ENCODE results near the gene CDK17.
A peak's percentile ranks its signal among the peaks of the same experiment; 100 is the strongest.
"Not testable (repeated sequence)": the region's sequence is repeated elsewhere in the genome, so short reads cannot be mapped to it uniquely, and the experiment has no call there.

CDK17 gene

DNA sequence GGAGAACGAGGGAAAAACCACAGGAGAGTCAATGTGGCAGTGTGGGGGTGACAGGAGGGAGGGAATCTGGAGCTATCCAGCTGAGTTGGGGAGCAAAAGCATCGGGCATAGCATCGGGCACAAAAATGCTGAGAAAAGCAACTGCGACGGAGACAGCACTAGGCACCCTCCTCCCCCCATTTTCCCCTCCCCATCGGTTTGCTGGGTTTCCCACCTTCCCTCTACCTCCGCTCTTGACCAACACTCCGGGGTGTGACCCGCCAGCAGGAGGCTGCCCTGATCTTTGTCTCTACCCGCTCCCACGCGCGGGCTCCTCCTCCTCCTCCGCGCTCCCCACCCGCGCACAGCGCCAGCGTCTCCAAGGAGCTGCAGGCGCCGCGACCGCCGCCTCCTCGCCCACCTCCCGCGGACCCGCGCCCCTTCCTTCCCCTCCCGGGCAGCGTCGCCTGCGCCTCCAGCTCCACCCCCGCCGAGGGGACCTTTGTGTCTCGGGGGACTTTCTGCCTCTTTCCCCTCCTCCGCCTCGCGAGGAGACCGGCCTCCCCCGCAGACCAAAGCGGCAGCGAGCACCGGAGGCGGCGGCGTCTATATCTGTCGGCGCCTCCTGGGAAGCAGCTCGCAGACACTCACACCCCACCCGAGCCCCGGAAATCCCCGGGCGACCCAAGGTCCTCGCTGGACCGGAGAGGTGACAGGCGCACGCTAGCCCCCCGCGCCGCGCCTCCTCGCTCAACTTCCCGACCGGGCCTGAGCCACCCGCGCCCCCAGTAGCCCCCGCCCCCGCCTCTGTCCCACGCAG, 920 bp downstream of the CDK17 start:
- TF ChIP-seq CTCF (IDR thresholded peaks at IDR 0.05; ENCODE audit: insufficient read depth, low read depth, low read length, missing control alignments): peak; percentile 32
- peak overlapping the region; percentile 90 for H3K4me3 ChIP-seq (ENCODE audit: low read depth, low read length)

DNA sequence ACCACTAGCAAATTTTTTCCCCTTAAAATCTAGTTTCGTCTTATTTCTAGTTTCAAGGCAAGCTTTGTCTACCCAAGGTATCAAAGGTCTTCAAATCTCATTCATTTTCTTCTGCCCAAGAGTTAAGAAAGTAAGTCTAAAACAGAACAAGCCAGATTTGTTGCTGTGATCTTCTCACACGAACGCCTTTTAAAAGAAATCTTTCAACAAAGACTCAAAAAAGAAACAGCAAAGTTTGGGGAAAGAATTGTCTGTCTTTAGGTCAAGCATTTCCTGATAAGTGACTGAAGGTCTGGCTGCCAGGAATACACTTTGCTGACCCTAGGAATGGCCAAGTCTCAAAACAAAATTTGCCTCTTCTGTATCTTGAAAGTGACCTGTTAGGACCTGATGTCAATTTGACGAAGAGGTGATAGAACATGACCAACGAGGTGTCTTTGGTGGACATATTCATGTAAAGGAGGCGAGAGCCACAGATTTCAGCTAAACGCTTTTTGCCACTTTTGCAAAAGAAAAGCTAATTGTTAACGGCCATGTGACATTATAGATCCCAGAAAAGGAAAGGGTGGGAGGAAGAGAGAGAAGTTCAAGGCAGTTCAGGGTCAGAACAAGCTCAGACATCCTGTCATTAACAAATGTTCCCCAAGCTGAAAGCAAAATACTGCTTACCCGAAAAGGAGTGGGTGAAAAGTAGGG, 1.7 kb downstream of the CDK17 start:
- H3K4me3 ChIP-seq (ENCODE audit: low read depth, low read length): peak overlapping the region; percentile 90
- DNase-seq (ENCODE audit: low read depth): peak; percentile 31
- no peak for TF ChIP-seq CTCF (IDR thresholded peaks at IDR 0.05; ENCODE audit: insufficient read depth, low read depth, low read length, missing control alignments)

More for the DNA sequence above, 920 bp downstream of the CDK17 start:
- DNase-seq (ENCODE audit: low read depth): peak; percentile 84

DNA sequence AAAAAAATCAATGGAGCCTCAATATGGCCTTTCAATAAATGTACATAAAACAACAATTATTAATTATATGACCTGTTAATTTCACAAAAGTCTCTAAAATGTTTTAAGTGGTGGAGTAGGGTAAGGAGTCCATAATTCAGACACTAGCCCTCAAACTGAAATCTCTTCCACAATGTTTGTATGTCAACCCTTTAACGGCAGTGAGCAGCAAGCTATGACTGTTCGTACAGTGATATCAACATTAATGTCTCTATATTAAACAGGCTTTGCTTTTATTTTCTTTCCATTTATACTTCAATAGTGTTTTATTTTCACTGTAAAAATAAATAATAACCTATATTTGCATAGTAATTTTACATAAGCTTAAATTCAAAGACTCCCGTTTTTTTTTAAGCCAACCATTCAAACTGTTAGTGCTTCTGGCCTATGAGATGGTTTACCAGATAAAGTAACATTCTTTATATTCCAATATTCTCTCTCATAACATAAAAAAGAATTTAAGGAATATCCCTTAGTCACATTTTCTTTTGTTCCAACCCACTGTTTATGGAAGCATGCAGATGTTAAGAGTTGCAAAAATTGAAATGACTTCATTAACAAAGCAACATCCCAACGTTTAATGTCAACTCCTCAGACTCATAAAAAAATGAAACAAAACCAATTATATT, 2.3 kb downstream of the CDK17 start:
- TF ChIP-seq CTCF (IDR thresholded peaks at IDR 0.05; ENCODE audit: insufficient read depth, low read depth, low read length, missing control alignments): no peak
- H3K4me3 ChIP-seq (ENCODE audit: low read depth, low read length): peak overlapping the region; percentile 90

GRCh38 chr12:96396914-96397313, 3.3 kb downstream of the CDK17 start:
- no peak for DNase-seq (ENCODE audit: low read depth)
- TF ChIP-seq CTCF (IDR thresholded peaks at IDR 0.05; ENCODE audit: insufficient read depth, low read depth, low read length, missing control alignments): no peak
- peak overlapping the region; percentile 90 for H3K4me3 ChIP-seq (ENCODE audit: low read depth, low read length)

More for the DNA sequence above, 2.3 kb downstream of the CDK17 start:
- no peak for DNase-seq (ENCODE audit: low read depth)

- H3K4me3 ChIP-seq (ENCODE audit: low read depth, low read length): no peak overlapping the region
- no peak for TF ChIP-seq CTCF (IDR thresholded peaks at IDR 0.05; ENCODE audit: insufficient read depth, low read depth, low read length, missing control alignments)
- DNase-seq (ENCODE audit: low read depth): no peak
These were observed 4.0 kb downstream of the CDK17 start for GRCh38 chr12:96396209-96396608.

- DNase-seq (ENCODE audit: low read depth): no peak
- no peak overlapping the region for H3K4me3 ChIP-seq (ENCODE audit: low read depth, low read length)
- TF ChIP-seq CTCF (IDR thresholded peaks at IDR 0.05; ENCODE audit: insufficient read depth, low read depth, low read length, missing control alignments): no peak
These were observed 5.0 kb downstream of the CDK17 start for GRCh38 chr12:96395236-96395635.

DNA sequence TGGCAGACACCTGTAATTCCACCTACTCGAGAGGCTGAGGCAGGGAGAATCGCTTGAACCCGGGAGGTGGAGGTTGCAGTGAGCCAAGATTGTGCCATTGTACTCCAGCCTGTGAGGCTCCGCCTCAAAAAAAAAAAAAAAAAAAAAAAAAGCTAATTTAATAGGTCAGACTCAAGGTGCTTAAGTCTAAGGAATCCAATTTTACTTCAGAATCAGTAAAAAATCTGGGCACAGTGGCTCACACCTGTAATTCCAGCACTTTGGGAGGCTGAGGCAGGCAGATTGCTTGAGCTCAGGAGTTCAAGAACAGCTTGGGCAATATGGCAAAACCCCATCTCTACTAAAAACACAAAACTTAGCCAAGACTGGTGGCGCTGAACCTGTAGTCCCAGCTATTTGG, 7.0 kb downstream of the CDK17 start:
- not testable (repeated sequence) for H3K4me3 ChIP-seq (ENCODE audit: low read depth, low read length); DNase-seq (ENCODE audit: low read depth)

Data from GM12865 (cell line).